ENCODE results near the gene PLP1.
"Not testable (repeated sequence)": the region's sequence is repeated elsewhere in the genome, so short reads cannot be mapped to it uniquely, and the experiment has no call there.

The PLP1 gene, protein sequence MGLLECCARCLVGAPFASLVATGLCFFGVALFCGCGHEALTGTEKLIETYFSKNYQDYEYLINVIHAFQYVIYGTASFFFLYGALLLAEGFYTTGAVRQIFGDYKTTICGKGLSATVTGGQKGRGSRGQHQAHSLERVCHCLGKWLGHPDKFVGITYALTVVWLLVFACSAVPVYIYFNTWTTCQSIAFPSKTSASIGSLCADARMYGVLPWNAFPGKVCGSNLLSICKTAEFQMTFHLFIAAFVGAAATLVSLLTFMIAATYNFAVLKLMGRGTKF

DNA sequence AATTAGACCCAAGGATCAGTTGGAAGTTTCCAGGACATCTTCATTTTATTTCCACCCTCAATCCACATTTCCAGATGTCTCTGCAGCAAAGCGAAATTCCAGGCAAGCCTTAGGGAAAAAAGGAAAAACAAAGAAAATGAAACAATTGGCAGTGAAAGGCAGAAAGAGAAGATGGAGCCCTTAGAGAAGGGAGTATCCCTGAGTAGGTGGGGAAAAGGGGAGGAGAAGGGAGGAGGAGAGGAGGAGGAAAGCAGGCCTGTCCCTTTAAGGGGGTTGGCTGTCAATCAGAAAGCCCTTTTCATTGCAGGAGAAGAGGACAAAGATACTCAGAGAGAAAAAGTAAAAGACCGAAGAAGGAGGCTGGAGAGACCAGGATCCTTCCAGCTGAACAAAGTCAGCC lies at the start of gene PLP1:
Gene PLP1, plus strand, starts transcription at position 295 of the 400 bp plus-strand sequence. CDS start 156 bp downstream, outside the sequence.
- no peak for DNase-seq

- no peak for DNase-seq
Measured at GRCh38 chrX:103727115-103727514, 49.5 kb upstream of the PLP1 start.

GRCh38 chrX:103729015-103729414 lies 47.6 kb upstream of the PLP1 start:
- DNase-seq = no peak

- DNase-seq = no peak
Measured at GRCh38 chrX:103730147-103730795, 46.4 kb upstream of the PLP1 start.

DNA sequence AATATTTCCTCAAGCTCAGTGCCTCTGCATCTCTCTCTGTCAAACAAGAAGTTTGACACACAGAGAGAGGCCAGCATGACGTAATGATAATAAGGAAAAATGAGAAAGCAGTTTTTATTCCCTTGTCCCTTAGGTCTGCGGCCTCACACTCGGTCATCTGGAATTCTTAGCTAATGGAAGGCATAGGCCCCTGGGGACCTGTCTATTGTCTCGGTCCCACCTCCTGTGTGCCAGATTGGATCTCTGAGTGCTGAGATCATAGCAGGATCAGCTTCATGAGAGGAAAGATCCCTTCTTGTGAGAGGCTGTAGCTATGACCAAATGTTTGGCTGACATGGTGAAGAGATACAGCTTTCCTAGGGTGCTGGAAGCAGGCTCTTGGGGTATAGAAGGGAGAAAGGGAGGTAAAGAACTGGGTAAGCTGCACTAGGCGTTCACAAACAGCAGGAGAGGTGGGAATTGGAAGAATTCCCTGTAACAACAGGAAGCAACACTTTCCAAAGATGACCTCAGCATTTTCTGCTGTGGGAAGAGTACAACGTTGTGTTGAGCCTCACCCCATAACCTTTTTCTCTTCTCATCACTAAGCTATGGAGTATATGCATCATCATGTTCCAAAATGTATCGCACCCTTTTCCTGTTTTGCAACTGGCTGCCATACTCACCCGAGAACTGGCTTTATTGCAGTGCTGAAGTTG lies 45.7 kb upstream of the PLP1 start:
- DNase-seq = no peak

GRCh38 chrX:103733017-103733416 lies 43.6 kb upstream of the PLP1 start:
- no peak for DNase-seq

- DNase-seq = no peak
Measured at GRCh38 chrX:103734125-103734760, 42.4 kb upstream of the PLP1 start.

- no peak for DNase-seq
Measured at GRCh38 chrX:103737696-103738095, 38.9 kb upstream of the PLP1 start.

DNA sequence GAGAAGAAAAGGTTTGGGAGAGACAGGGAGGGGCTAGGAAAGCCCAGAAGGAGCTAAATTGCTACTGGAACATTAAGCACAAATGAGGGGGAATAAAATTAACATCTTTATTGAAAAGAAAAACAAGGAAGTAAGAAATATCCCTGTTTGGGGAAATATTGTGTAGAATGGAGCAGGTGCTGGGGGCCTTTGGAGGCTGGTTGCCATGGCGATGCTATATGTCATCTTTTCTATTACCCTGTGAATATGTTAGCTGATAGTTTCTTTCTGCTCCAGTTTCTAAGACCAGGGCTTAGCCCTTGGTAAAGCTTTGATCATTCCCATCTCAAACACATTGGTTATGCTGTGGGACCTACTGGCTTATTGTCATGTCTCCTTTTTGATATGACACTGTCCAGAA lies 37.2 kb upstream of the PLP1 start:
- DNase-seq = no peak

DNA sequence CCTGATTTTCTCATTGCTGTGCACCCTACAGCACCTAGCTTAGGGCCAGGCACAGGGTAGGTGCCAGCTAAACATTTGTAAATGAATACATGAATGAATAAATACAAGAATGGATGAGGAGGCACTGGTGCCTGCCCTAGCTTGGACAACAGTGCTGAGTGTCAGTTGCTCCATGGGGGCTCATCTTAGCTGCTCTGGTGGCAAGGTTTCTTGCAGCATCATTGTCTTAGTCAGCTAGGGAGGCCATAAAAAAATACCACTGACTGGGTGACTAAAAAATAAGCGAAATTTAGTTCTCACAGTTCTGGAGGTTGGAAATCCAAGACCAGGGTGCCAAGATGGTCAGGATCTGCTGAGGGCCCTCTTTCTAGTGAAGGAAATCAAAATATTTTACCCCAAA lies 34.8 kb upstream of the PLP1 start:
- DNase-seq = no peak

DNA sequence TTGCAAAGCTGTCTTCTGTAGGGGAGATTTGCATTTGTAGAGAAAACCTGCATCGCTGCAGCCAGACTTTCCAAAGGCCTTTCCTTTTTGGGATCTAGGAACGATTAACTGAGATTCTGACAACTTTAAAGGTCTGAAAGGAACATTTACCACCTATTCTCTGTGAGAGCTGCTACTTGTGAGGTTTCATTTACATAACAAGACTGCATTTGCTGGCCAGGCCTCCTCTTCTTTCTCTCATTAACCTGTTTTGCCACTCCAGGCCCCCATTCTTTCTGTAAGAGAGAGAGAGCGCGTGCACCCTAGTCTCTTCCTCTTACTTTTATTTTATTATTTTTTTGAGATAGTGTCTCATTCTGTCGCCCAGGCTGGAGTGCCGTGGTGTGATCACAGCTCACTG lies 34.3 kb upstream of the PLP1 start:
- DNase-seq = no peak

- DNase-seq = no peak
Measured at GRCh38 chrX:103747163-103747562, 29.5 kb upstream of the PLP1 start.

- DNase-seq = no peak
Measured at GRCh38 chrX:103754401-103754800, 22.2 kb upstream of the PLP1 start.

GRCh38 chrX:103756736-103757135 lies 19.9 kb upstream of the PLP1 start:
- no peak for DNase-seq

DNA sequence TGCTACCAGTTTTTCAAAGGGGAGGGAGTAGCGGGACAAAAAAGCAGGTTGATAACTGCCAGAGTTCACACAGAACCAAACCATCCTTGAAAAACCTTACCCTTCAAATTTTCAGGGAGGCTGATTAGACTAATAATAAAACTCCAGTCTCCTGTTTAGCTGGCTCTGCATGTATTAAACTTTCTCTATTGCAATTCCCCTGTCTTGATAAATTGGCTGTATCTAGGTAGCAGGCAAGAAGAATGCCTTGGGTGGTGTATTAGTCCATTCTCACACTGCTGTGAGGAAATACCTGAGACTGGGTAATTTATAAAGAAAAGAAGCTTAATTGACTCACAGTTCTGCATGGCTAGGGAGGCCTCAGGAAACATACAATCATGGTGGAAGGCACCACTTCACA lies 18.1 kb upstream of the PLP1 start:
- DNase-seq = no peak

- not testable (repeated sequence) for DNase-seq
Measured at GRCh38 chrX:103763541-103763940, 13.1 kb upstream of the PLP1 start.

- DNase-seq = not testable (repeated sequence)
Measured at GRCh38 chrX:103766813-103767555, 9.7 kb upstream of the PLP1 start.

GRCh38 chrX:103773445-103773844 lies 3.2 kb upstream of the PLP1 start:
- no peak for DNase-seq

GRCh38 chrX:103774070-103774642 lies 2.5 kb upstream of the PLP1 start:
- no peak for DNase-seq

- no peak for DNase-seq
Measured at GRCh38 chrX:103779141-103779789, 2.6 kb downstream of the PLP1 start.

DNA sequence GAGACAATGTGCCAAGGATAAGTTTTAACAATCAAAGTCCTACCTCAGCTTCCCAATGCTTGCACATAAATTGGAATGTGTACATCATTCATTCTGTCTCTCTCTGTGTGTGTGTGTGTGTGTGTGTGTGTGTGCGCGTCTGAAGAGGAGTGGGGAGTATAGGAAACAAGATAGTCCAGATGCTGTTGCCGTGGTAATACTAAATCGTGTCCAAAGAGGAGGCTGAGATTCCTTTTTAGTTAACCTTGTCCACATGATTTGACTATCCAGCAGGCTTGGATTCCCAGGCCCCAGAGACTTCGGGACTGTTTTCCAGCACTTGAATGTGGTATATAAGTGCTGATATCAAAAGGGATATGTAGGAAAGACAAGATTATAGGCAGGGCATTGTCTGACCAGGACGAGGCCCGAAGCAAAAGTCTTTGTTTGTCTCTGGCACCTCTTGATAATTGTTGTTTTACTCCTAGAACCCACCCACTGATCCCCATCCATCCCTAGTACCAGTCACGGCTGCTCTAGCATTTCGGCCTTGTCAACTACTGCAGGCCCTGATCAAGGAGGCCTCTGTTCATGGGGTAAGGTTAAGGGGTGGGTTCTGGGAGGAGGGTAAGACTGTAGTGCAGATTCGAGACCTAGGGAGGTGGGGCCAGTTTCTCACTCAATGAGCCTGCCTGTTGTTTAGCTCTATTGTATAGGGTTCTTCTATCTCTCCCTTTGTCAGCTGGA lies 3.9 kb downstream of the PLP1 start:
- DNase-seq = no peak
